ENCODE data around the gene ODC1.
"Not testable (repeated sequence)": the region's sequence is repeated elsewhere in the genome, so short reads cannot be mapped to it uniquely, and the experiment has no call there.

The ODC1 gene

GRCh38 chr2:10477443-10478297 is 29.5 kb upstream of the ODC1 start:
- DNase-seq = no peak

- no peak for DNase-seq
Measured at GRCh38 chr2:10476723-10477442, 28.8 kb upstream of the ODC1 start.

GRCh38 chr2:10475811-10476660 is 27.9 kb upstream of the ODC1 start:
- no peak for DNase-seq

GRCh38 chr2:10475221-10475722 is 27.1 kb upstream of the ODC1 start:
- no peak for DNase-seq

- DNase-seq = no peak
Measured at GRCh38 chr2:10473121-10473756, 25.1 kb upstream of the ODC1 start.

- DNase-seq = no peak
Measured at GRCh38 chr2:10471955-10472354, 23.8 kb upstream of the ODC1 start.

- DNase-seq = no peak
Measured at GRCh38 chr2:10471046-10471571, 23.0 kb upstream of the ODC1 start.

GRCh38 chr2:10469955-10470608 is 22.0 kb upstream of the ODC1 start:
- DNase-seq = no peak

GRCh38 chr2:10469301-10469700 is 21.2 kb upstream of the ODC1 start:
- no peak for DNase-seq

- DNase-seq = no peak
Measured at GRCh38 chr2:10467401-10467800, 19.3 kb upstream of the ODC1 start.

- DNase-seq = no peak
Measured at GRCh38 chr2:10466801-10467200, 18.7 kb upstream of the ODC1 start.

GRCh38 chr2:10465910-10466309 is 17.8 kb upstream of the ODC1 start:
- no peak for DNase-seq

GRCh38 chr2:10462178-10463083 is 14.3 kb upstream of the ODC1 start:
- no peak for DNase-seq

GRCh38 chr2:10460366-10460796 is 12.3 kb upstream of the ODC1 start:
- DNase-seq = no peak

- DNase-seq = no peak
Measured at GRCh38 chr2:10457846-10458598, 9.9 kb upstream of the ODC1 start.

GRCh38 chr2:10457195-10457594 is 9.1 kb upstream of the ODC1 start:
- not testable (repeated sequence) for DNase-seq

GRCh38 chr2:10454505-10454904 is 6.4 kb upstream of the ODC1 start:
- DNase-seq = no peak

GRCh38 chr2:10453905-10454298 is 5.8 kb upstream of the ODC1 start:
- no peak for DNase-seq

- DNase-seq = no peak
Measured at GRCh38 chr2:10452956-10453904, 5.1 kb upstream of the ODC1 start.

All from CD4-positive, alpha-beta T cell treated with Interleukin-17A for 1 hour (primary cell).